Breast epithelium (tissue), 4 donors: Measurements from ENCODE around the gene HAUS6. TPM values are rescaled to one million over a fixed set of nuclear protein-coding genes. Genes with fewer than 3 reads are reported as not detected.

Experiments
- DNase-seq, 2 donors: peaks; one replicate each; pipeline ENCODE4 v3.0.0-alpha.2; 2019; ENCODE audit warnings: low spot score in 2 of 2
- H3K27ac ChIP-seq, 2 donors: fragments of 200-600 bp; sonication (generic) in 1 of 2; one replicate each; pipeline ENCODE4 v1.5.1; 2016 to 2019; ENCODE audit warnings: mild to moderate bottlenecking in 1 of 2
- H3K27me3 ChIP-seq, 2 donors: fragments of 200-600 bp; sonication (generic) in 1 of 2; one replicate each; pipeline versions ENCODE4 v1.5.1 to v1.6.0; 2017 to 2019; ENCODE audit warnings: control low read depth in 1 of 2, mild to moderate bottlenecking in 1 of 2
- H3K36me3 ChIP-seq: fragments of 200-600 bp; one replicate; pipeline ENCODE4 v1.5.1; 2019
- H3K4me1 ChIP-seq, 2 donors: fragments of 200-600 bp; sonication (generic); one replicate each; pipeline ENCODE4 v1.5.1; 2016 to 2019; ENCODE audit warnings: control low read depth in 1 of 2
- H3K4me3 ChIP-seq, 3 donors: fragments of 200-600 bp; sonication (generic); 1 replicate in 2 of 3; 2 replicates in 1 of 3; pipeline ENCODE4 v1.5.1; 2016 to 2019; ENCODE audit warnings: mild to moderate bottlenecking in 3 of 3, moderate library complexity in 2 of 3
- H3K9me3 ChIP-seq, 2 donors: fragments of 200-600 bp; sonication (generic) in 1 of 2; one replicate each; pipeline ENCODE4 v1.5.1; 2016 to 2019; ENCODE audit warnings: control low read depth in 1 of 2
- CTCF ChIP-seq, 3 donors: fragments of 450-650 bp; IDR thresholded peaks; one replicate each; pipeline ENCODE4 v1.5.1; 2016 to 2017; ENCODE audit warnings: antibody characterized with exemption in 3 of 3, mild to moderate bottlenecking in 3 of 3, moderate library complexity in 3 of 3
- POLR2A ChIP-seq: fragments of 450-650 bp; IDR thresholded peaks from one replicate; pipeline ENCODE4 v1.6.1; 2016; ENCODE audit warnings: antibody characterized with exemption, mild to moderate bottlenecking, moderate library complexity
- POLR2AphosphoS5 ChIP-seq, 3 donors: sonication (generic); formaldehyde crosslinking; IDR thresholded peaks; one replicate each; pipeline ENCODE4 v1.6.1; 2017; ENCODE audit warnings: antibody characterized with exemption in 3 of 3
- intact Hi-C: fragments of 100-400 bp; cut with DNase I; formaldehyde crosslinking; loops from one replicate; pipeline ENCODE4 v1.15.1; 2023; ENCODE audit warnings: low total_unique reads
- total RNA-seq, 3 donors: library from RNA; depleted of rRNA; stranded (reverse); fragments of >200 nt; gene quantifications; one replicate each; pipeline ENCODE4 v1.1.0, GENCODE V29; 2016

The HAUS6 gene
- total RNA-seq, 3 donors from 2014 or later, result 8.5 to 14.0 (median 10.5) TPM

- TF ChIP-seq POLR2AphosphoS5 (IDR thresholded peaks at IDR 0.05), result no peak
- TF ChIP-seq POLR2A, result no peak
- no peak for TF ChIP-seq CTCF (IDR thresholded peaks at IDR 0.05)
These were observed 43.8 kb upstream of the HAUS6 start for GRCh38 chr9:19146441-19147024.

GRCh38 chr9:19145881-19146280, 43.2 kb upstream of the HAUS6 start:
- H3K4me3 ChIP-seq, result no peak overlapping the region
- no peak for TF ChIP-seq CTCF (IDR thresholded peaks at IDR 0.05)
- TF ChIP-seq POLR2AphosphoS5 (IDR thresholded peaks at IDR 0.05), result no peak
- no peak for TF ChIP-seq POLR2A
- H3K4me1 ChIP-seq, result no peaks in the 10 kb centered on the region
- intact Hi-C loops, result no loop called here
- no peaks in the 10 kb centered on the region for H3K9me3 ChIP-seq
- no peaks in the 10 kb centered on the region for H3K36me3 ChIP-seq
- no peak overlapping the region for H3K27ac ChIP-seq
- H3K27me3 ChIP-seq, result no peaks in the 10 kb centered on the region
- no peak for DNase-seq

More at GRCh38 chr9:19146441-19147024, 43.8 kb upstream of the HAUS6 start:
- Histone ChIP-seq H3K36me3 (no peaks in the 10 kb centered on the region), H3K4me3 (no peak overlapping the region), H3K9me3 (no peaks in the 10 kb centered on the region), H3K27me3 (no peaks in the 10 kb centered on the region), H3K4me1 (no peaks in the 10 kb centered on the region), H3K27ac (no peak overlapping the region)
- intact Hi-C loops, result no loop called here
- no peak for DNase-seq

GRCh38 chr9:19140259-19140658, 37.6 kb upstream of the HAUS6 start:
- no peaks in the 10 kb centered on the region for H3K4me1 ChIP-seq
- H3K27me3 ChIP-seq, result no peaks in the 10 kb centered on the region
- no peak for DNase-seq
- intact Hi-C loops, result no loop called here
- TF ChIP-seq CTCF (IDR thresholded peaks at IDR 0.05) (no peak), POLR2A (no peak), POLR2AphosphoS5 (IDR thresholded peaks at IDR 0.05) (no peak)
- H3K4me3 ChIP-seq, result no peak overlapping the region
- H3K36me3 ChIP-seq, result no peaks in the 10 kb centered on the region
- H3K27ac ChIP-seq, result no peak overlapping the region
- no peaks in the 10 kb centered on the region for H3K9me3 ChIP-seq

GRCh38 chr9:19138084-19138483, 35.4 kb upstream of the HAUS6 start:
- TF ChIP-seq POLR2AphosphoS5 (IDR thresholded peaks at IDR 0.05) (no peak), CTCF (IDR thresholded peaks at IDR 0.05) (no peak)
- Histone ChIP-seq H3K4me3 (no peak overlapping the region), H3K4me1 (no peaks in the 10 kb centered on the region), H3K9me3 (no peaks in the 10 kb centered on the region), H3K27me3 (no peaks in the 10 kb centered on the region), H3K36me3 (no peaks in the 10 kb centered on the region), H3K27ac (no peak overlapping the region)
- intact Hi-C loops, result no loop called here
- no peak for DNase-seq

- no peak for TF ChIP-seq POLR2A
- no peak for TF ChIP-seq POLR2AphosphoS5 (IDR thresholded peaks at IDR 0.05)
- TF ChIP-seq CTCF (IDR thresholded peaks at IDR 0.05), result no peak
- intact Hi-C loops, result no loop called here
- Histone ChIP-seq H3K4me1 (no peaks in the 10 kb centered on the region), H3K36me3 (no peaks in the 10 kb centered on the region), H3K9me3 (no peaks in the 10 kb centered on the region), H3K27me3 (no peaks in the 10 kb centered on the region), H3K4me3 (no peak overlapping the region), H3K27ac (no peak overlapping the region)
- no peak for DNase-seq
These were observed 34.6 kb upstream of the HAUS6 start for GRCh38 chr9:19137282-19137681.
